ENCODE results near the gene PFKL. TPM values are rescaled to one million over a fixed set of nuclear protein-coding genes. Genes with fewer than 3 reads are reported as not detected.

The PFKL gene
- total and polyA plus RNA-seq, 2 donors (not counting 1 experiment from before 2014, with no cell fraction given): 267 to 318 TPM

DNA sequence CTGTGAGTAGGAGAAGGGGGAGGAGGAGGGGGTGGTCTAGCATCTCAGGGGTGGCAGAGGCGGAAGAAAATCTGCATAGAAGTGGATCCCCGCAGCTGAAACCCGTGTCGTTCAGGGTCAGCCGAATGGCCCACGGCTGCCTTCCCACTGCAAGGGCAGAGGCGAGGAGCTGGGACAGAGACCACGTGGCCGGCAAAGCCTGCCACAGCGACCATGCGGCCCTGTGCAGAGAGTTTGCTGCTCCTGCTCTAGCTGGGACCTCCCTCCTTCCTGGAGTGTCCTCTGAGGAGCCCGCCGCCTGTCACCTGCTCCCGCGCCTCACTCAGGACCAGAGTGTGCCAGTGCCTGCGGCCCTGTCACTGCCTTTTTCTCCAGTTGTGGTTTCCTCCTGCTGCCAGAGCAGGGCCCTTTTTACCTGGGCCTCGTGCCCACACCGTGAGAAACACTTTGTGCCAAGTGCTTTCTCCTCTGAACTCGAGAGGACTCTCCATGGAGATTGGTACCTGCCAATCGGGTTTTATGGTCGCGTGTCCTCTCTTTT, 48.1 kb downstream of the PFKL start:
- Mint-ChIP-seq H3K4me3 (no peak overlapping the region), H3K27ac (no peak overlapping the region), H3K27me3 (peaks cover 12% of the 10 kb centered on the region), H3K4me1 (peaks cover 6% of the 10 kb centered on the region), H3K9me3 (ENCODE audit: insufficient read depth) (no peaks in the 10 kb centered on the region)
- peaks cover 0 to 37% (median 12%) of the 10 kb centered on the region in 4 experiments for H3K27me3 ChIP-seq (replicated peaks in 1 of 4; ENCODE audit: control extremely low read depth in 1 of 4, control insufficient read depth in 3 of 4, insufficient read depth in 4 of 4, low read length in 3 of 4)
- no peak overlapping the region for H3K9ac ChIP-seq (ENCODE audit: low read length)
- no peak overlapping the region for H2AFZ ChIP-seq (ENCODE audit: insufficient read depth, low read depth, low read length, poor library complexity, severe bottlenecking)
- DNase-seq (no peak), ATAC-seq (ENCODE audit: low read depth) (no peak)
- CTCF ChIA-PET: no interaction called here
- no peaks in the 10 kb centered on the region for H3K36me3 ChIP-seq (replicated peaks in 1 of 2; ENCODE audit: control extremely low read depth in 1 of 2, control insufficient read depth in 1 of 2, extremely low read depth in 1 of 2, insufficient read depth in 2 of 2, low read length in 1 of 2)
- WGBS (ENCODE audit: insufficient coverage): 52% methylated on average over 22 of the region's 22 CpGs
- H3K79me2 ChIP-seq (ENCODE audit: control insufficient read depth, insufficient read depth, low read length): no peaks in the 10 kb centered on the region
- H3K27ac ChIP-seq (ENCODE audit: low read length in 2 of 2): no peak overlapping the region
- no peaks in the 10 kb centered on the region for H4K20me1 ChIP-seq (ENCODE audit: control insufficient read depth, insufficient read depth, low read length, poor library complexity, severe bottlenecking)
- H3K4me3 ChIP-seq (ENCODE audit: control extremely low read depth in 1 of 5, extremely low read depth in 1 of 5, insufficient read depth in 1 of 5, low read depth in 2 of 5, low read length in 4 of 5): no peak overlapping the region
- H3K4me2 ChIP-seq (replicated peaks; ENCODE audit: low read depth, low read length, poor library complexity, severe bottlenecking): no peak overlapping the region
- TF ChIP-seq, protein P1, sequence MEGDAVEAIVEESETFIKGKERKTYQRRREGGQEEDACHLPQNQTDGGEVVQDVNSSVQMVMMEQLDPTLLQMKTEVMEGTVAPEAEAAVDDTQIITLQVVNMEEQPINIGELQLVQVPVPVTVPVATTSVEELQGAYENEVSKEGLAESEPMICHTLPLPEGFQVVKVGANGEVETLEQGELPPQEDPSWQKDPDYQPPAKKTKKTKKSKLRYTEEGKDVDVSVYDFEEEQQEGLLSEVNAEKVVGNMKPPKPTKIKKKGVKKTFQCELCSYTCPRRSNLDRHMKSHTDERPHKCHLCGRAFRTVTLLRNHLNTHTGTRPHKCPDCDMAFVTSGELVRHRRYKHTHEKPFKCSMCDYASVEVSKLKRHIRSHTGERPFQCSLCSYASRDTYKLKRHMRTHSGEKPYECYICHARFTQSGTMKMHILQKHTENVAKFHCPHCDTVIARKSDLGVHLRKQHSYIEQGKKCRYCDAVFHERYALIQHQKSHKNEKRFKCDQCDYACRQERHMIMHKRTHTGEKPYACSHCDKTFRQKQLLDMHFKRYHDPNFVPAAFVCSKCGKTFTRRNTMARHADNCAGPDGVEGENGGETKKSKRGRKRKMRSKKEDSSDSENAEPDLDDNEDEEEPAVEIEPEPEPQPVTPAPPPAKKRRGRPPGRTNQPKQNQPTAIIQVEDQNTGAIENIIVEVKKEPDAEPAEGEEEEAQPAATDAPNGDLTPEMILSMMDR (IDR thresholded peaks at IDR 0.05): no peak
- no peak for TF ChIP-seq EZH2 (IDR thresholded peaks at IDR 0.05; ENCODE audit: borderline replicate concordance, insufficient read depth, low read depth, low read length, poor library complexity, severe bottlenecking)
- peaks cover 0 to 4% (median 0%) of the 10 kb centered on the region in 3 donors for H3K9me3 ChIP-seq (ENCODE audit: control extremely low read depth in 1 of 3, control insufficient read depth in 2 of 3, insufficient read depth in 1 of 3, low read length in 2 of 3)
- POLR2A ChIA-PET: no interaction called here
- intact Hi-C loops (cut with micrococcal nuclease): no loop called here
- peaks cover 17 to 20% of the 10 kb centered on the region in 2 donors for H3K4me1 ChIP-seq (ENCODE audit: control insufficient read depth in 2 of 2, insufficient read depth in 2 of 2, low read length in 2 of 2)

DNA sequence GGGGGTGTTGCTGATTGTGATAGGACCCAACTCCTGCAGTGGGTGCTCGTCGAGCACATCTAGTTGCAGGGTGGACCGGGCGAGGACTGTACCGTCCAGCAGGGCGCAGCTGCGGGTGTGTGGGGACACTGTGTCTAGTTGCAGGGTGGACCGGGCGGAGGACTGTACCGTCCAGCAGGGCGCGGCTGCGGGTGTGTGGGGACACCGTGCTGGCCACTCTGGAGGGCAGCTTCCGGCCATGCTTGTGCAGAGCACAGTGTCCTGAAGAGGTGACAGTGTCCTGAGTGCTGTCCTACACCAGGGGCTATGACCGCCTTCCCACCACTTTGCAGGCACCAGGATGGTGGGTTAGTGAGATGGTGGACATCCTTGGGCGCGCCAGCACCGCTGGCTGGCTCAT, 49.0 kb downstream of the PFKL start:
- no peak for ATAC-seq (ENCODE audit: low read depth)
- TF ChIP-seq EZH2 (IDR thresholded peaks at IDR 0.05; ENCODE audit: borderline replicate concordance, insufficient read depth, low read depth, low read length, poor library complexity, severe bottlenecking): no peak
- TF ChIP-seq, protein P1 (IDR thresholded peaks at IDR 0.05): no peak
- POLR2A ChIA-PET: no interaction called here

More for the DNA sequence above, 49.0 kb downstream of the PFKL start:
- H3K27me3 Mint-ChIP-seq: peaks cover 15% of the 10 kb centered on the region
- Histone ChIP-seq H3K36me3 (replicated peaks in 1 of 2; ENCODE audit: control extremely low read depth in 1 of 2, control insufficient read depth in 1 of 2, extremely low read depth in 1 of 2, insufficient read depth in 2 of 2, low read length in 1 of 2) (no peaks in the 10 kb centered on the region), H3K4me1 (ENCODE audit: control insufficient read depth in 2 of 2, insufficient read depth in 2 of 2, low read length in 2 of 2) (peaks cover 26 to 29% of the 10 kb centered on the region in 2 donors), H3K9ac (ENCODE audit: low read length) (no peak overlapping the region), H3K79me2 (ENCODE audit: control insufficient read depth, insufficient read depth, low read length) (no peaks in the 10 kb centered on the region), H4K20me1 (ENCODE audit: control insufficient read depth, insufficient read depth, low read length, poor library complexity, severe bottlenecking) (no peaks in the 10 kb centered on the region), H3K27ac (ENCODE audit: low read length in 2 of 2) (no peak overlapping the region), H3K4me3 (ENCODE audit: control extremely low read depth in 1 of 5, extremely low read depth in 1 of 5, insufficient read depth in 1 of 5, low read depth in 2 of 5, low read length in 4 of 5) (no peak overlapping the region), H3K27me3 (replicated peaks in 1 of 4; ENCODE audit: control extremely low read depth in 1 of 4, control insufficient read depth in 3 of 4, insufficient read depth in 4 of 4, low read length in 3 of 4) (peaks cover 0 to 37% (median 12%) of the 10 kb centered on the region in 4 experiments), H3K9me3 (ENCODE audit: control extremely low read depth in 1 of 3, control insufficient read depth in 2 of 3, insufficient read depth in 1 of 3, low read length in 2 of 3) (peaks cover 0 to 4% (median 0%) of the 10 kb centered on the region in 3 donors), H2AFZ (ENCODE audit: insufficient read depth, low read depth, low read length, poor library complexity, severe bottlenecking) (no peak overlapping the region), H3K4me2 (replicated peaks; ENCODE audit: low read depth, low read length, poor library complexity, severe bottlenecking) (no peak overlapping the region)
- no peak overlapping the region for H3K27ac Mint-ChIP-seq
- DNase-seq: no peak
- H3K9me3 Mint-ChIP-seq (ENCODE audit: insufficient read depth): no peaks in the 10 kb centered on the region
- CTCF ChIA-PET: no interaction called here
- H3K4me3 Mint-ChIP-seq: no peak overlapping the region
- WGBS (ENCODE audit: insufficient coverage): 99% methylated on average over 19 of the region's 19 CpGs
- H3K4me1 Mint-ChIP-seq: peaks cover 15% of the 10 kb centered on the region
- intact Hi-C loops (cut with micrococcal nuclease): no loop called here
